ENCODE data around the gene FREM1.
"Not testable (repeated sequence)": the region's sequence is repeated elsewhere in the genome, so short reads cannot be mapped to it uniquely, and the experiment has no call there.

The FREM1 gene, protein sequence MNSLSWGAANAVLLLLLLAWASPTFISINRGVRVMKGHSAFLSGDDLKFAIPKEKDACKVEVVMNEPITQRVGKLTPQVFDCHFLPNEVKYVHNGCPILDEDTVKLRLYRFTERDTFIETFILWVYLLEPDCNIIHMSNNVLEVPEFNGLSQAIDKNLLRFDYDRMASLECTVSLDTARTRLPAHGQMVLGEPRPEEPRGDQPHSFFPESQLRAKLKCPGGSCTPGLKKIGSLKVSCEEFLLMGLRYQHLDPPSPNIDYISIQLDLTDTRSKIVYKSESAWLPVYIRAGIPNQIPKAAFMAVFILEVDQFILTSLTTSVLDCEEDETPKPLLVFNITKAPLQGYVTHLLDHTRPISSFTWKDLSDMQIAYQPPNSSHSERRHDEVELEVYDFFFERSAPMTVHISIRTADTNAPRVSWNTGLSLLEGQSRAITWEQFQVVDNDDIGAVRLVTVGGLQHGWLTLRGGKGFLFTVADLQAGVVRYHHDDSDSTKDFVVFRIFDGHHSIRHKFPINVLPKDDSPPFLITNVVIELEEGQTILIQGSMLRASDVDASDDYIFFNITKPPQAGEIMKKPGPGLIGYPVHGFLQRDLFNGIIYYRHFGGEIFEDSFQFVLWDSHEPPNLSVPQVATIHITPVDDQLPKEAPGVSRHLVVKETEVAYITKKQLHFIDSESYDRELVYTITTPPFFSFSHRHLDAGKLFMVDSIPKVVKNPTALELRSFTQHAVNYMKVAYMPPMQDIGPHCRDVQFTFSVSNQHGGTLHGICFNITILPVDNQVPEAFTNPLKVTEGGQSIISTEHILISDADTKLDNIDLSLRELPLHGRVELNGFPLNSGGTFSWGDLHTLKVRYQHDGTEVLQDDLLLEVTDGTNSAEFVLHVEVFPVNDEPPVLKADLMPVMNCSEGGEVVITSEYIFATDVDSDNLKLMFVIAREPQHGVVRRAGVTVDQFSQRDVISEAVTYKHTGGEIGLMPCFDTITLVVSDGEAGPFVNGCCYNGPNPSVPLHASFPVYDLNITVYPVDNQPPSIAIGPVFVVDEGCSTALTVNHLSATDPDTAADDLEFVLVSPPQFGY (N-terminal part only)

DNA sequence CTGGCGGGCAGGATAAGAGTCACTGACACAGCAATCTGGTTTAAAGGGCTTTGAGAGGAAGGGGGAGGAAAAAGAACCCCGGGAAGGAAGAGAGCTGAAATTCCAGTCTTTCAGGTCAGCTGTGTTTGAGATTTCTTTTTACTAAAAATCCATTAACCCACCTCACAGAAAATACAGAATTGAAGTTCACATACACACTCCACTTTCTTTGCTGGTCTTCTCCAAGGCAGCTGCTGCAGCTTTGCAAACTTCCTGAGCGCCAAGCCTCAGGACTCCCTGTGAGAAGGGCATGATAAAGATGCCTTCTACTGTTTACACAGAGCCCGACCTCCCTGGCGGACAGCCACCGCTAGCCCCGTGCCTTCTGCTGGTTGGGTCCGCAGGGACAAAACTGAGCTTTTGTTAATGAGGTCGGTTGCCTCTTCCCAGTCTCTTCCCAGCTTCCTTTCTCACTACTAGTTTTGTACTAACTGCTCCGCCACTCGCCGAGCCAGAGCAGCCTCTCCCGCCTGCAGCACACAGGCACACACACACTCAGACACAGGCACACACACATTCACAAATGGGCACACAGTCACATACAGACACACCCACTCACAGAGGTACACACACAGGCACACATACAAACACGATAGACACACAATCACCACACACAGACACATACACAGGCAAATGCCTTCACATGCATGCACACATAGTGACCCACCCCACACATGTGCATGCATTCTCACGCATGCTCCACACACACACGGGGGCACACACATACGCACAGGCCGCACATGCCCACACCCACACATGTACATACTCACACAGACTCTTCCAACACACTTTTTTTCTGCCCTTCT is at the start of gene FREM1:
TSS of gene FREM1 (minus strand) at position 468 of the 845 bp plus-strand sequence. CDS start 41,451 bp downstream, outside the sequence.
- no peak for FAIRE-seq

- no peak for FAIRE-seq
Measured at GRCh38 chr9:14958989-14959388, 48.8 kb upstream of the FREM1 start.

- FAIRE-seq, result no peak
Measured at GRCh38 chr9:14957109-14957508, 46.9 kb upstream of the FREM1 start.

GRCh38 chr9:14956208-14956607 is 46.0 kb upstream of the FREM1 start:
- no peak for FAIRE-seq

DNA sequence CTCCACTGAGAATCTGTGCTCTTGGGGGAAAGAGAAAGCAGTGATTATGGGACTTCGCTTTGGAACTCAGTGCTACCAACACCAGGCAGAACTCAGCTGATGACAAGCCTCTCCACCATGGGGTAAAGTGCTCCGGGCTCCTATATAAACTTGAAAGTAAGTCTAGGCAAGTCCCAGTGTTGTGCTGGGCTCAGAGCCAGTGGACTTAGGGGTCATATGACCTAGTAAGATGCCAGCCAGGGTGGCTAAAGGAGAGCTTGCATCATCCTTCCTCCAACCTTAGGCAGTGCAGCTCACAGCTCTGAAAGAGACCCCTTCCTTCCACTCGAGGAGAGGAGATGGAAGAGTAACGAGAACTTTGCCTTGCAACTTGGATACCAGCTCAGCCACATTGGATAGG is 35.1 kb upstream of the FREM1 start:
- FAIRE-seq, result no peak

- FAIRE-seq, result no peak
Measured at GRCh38 chr9:14941501-14942405, 31.5 kb upstream of the FREM1 start.

DNA sequence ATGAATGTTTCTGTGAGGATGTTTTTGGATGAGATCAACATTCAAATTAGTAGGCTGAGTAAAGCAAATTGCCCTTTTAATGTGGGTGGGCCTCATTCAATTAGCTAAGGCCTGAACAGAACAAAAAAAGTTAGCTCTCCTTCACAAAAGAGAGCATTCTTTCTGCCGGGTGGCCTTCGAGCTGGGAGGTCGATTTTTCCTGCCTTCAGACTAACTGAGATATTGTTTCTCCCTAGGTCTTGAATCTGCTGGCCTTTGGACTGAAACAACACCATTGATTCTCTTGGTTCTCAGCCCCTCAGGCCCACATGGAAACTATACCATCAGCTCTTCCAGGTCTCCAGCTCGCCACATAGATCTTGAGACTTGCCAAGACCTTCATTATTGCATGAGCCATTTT is 29.1 kb upstream of the FREM1 start:
- no peak for FAIRE-seq

GRCh38 chr9:14937216-14937615 is 27.0 kb upstream of the FREM1 start:
- FAIRE-seq, result no peak

DNA sequence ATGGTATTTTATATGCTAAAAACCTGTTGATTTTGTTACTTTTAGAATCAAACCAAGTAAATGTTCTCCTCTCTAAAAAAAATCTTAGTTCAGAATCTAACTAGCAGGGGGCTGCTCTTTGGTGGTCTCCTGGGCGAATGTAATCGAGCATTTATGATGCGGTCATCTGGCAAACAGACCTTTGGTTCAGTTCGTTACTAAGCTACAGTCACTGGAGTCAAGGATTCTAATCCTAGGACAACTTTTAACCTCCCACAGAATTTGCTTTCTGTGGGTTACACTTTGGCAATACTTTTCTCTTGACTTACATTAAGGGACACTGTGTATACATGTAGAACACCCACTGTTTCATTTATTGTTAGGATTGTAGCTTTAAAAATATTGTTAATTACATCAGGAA is 26.3 kb upstream of the FREM1 start:
- FAIRE-seq, result no peak

DNA sequence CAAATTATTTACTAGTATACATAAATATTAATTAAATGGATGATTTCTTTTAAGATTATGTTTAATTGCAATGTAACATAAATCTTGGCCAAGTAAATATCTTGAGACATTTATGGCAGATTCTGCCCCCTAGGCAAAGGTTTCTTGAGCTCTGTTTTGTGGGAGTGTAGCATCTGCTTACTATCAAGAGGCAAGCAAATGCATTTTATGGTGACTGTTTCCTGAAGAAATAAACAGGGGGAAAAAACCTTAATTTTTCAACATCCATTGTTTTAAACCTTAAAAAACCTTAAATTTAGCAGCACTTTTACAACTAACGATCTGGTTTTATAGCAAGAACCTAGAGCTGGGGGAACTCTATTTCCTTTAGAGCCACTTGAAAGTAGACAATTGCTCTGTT is 25.7 kb upstream of the FREM1 start:
- FAIRE-seq, result no peak

DNA sequence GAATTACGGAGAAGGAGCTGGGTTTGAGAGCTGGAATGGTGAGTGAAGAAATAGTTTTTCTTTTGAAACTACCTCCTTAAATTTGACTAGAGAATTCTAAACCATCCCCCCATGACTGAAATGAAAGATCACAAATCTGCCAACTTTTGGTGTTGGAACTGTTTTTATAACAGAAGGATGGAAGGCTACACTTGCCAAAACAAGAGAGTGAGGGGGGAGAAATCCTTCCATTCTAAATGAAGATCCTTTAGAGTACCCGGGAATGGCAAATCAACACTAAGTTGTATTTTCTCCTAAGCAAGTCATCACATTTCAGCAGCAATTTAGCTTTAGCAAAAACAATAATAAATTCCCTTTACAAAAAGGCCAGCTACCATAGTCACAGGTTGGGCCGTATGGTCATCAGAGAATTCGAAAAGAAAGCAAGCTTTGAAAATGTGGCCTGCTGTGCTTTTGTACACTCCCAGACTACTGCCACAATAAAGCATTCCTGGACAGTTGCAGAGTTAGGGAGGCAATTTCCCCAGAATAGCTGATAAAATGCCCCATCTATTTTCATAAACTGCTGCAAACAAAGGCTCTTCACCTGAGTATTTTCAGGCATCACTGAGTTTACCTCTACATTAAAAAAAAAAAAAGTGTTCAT is 25.0 kb upstream of the FREM1 start:
- no peak for FAIRE-seq

- FAIRE-seq, result no peak
Measured at GRCh38 chr9:14932641-14933040, 22.4 kb upstream of the FREM1 start.

DNA sequence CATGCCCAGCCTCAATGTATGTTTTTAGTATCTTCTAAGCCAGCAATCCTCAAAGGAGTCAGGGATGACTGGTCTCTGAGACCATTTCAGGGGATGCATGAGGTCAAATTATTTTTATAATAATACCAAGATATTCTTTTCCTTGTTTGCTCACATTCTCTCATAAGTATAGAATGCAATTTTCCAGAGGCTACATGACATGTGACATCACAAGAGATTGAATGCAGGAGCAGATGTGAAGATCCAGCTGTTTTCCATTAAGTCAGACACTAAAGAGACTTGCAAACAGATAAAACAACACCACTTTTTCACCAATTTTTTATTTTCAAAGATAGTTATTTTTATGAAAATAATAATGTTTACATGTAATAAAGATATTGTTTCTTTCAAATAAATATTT is 22.0 kb upstream of the FREM1 start:
- FAIRE-seq, result no peak

- no peak for FAIRE-seq
Measured at GRCh38 chr9:14926941-14927624, 16.9 kb upstream of the FREM1 start.

GRCh38 chr9:14924230-14925219 is 14.3 kb upstream of the FREM1 start:
- FAIRE-seq, result no peak

DNA sequence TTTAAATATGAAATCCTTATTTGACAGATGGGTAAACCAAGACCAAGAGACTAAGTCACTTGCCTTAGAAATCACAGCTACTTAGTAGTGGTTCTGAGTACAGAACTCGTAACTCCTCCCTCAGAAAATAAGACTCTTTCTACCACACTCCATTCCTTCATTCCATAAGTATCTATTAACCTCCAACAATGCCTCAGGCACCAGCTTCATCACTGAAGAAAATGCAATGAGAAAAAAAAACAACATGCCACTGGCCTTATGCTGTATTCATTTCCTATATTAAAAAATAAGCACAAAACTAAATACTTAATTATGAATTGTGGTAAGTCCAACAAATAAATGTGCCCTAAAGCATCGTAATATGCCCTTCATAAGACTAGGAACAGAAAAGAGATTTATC is 13.5 kb upstream of the FREM1 start:
- FAIRE-seq, result no peak

DNA sequence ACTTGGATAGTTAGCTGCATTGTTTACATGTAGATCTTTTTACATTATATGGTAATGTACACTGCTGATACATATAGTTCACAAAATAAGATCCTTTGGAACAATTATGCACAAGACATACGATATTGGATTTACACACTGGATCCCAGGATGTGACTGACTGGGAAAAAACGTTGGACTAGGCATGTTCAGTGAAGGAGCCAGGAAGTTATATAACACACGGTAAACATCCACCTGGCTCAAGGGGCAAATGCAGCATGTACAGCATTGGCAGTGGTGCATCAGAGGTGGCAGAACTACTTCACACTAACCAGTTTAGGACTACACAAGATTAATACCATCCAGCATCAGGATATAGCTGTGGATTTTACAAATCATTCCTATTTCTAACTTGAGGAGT is 10.6 kb upstream of the FREM1 start:
- not testable (repeated sequence) for FAIRE-seq

DNA sequence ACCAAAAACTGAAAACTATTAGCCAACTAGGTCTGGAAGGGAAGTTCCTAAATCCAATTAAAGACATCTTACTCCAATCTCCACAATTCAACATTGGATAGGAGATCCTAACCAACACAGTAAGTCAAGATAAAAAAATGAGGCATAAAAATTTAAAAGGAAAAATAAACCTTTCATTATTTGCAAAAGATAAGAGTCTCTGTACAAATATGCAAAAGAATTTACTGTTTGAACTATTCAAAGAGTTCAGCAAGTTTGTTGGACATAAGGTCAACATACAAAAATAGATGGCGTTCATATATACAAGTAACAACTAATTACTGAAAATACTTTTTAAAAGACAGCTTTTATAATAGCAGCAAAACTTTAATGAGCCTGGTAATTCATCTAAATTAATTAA is 3.1 kb upstream of the FREM1 start:
- no peak for FAIRE-seq

DNA sequence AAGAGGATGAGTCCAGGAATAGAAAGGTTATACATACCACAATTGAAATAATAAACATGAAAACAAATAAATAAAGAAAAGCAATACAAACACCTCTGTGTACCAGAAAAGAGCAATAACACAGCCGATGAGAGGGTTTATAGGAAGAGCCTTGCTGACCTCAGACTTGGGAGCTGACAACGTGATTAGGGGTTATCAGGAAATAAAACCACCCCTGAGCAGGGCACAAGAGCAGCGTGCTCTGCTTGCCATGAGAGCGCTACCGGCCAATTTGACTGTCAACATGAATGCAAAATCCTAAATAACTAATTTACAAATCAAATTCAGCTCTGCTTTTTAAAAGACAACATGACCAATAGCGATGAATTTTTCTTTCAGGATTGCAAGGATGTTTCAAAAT is 2.6 kb upstream of the FREM1 start:
- FAIRE-seq, result no peak

Data from islet of Langerhans (tissue), 1 donor.